ENCODE measurements around the gene KIF21B.

Gene KIF21B

DNA sequence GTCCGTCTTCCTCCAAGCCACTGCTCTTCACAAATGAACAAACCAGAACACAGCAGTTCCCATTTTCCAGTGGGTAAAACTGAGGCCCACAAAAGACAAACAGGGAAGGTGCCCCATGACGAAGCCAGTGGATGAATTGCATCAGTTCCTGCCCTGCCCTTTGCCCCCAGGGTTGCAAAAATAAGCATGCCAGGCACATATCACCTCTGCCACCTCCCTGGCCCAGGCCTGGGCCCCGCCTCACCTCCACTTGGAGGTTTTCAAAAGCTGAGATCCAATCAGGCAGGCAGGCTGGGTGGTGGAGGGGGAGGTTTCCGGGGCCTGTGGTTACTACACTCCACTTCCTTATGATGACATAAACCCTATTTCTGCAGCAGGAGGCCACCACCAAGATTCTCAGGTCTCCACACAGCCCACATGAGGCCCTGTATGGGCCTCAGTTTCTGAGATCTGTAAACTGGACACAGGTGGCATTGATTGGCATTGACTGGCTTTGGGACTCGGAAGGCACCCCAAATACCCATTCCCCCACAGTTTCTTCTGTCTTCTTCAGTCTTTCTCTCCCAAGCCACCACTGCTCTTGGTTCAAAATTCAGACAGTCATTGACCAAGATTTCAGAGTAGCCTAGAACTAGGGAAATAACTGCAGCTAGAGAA, 4.1 kb downstream of the KIF21B start:
- Histone ChIP-seq H3K4me3 (ENCODE audit: low read depth, low read length) (peak overlapping the region; percentile 7), H3K27me3 (ENCODE audit: insufficient read depth, low read depth, severe bottlenecking) (no peaks in the 10 kb centered on the region), H3K27ac (peak overlapping the region; percentile 98), H3K9me3 (ENCODE audit: severe bottlenecking) (no peaks in the 10 kb centered on the region), H3K36me3 (peaks cover 33% of the 10 kb centered on the region)
- TF ChIP-seq, protein P1, sequence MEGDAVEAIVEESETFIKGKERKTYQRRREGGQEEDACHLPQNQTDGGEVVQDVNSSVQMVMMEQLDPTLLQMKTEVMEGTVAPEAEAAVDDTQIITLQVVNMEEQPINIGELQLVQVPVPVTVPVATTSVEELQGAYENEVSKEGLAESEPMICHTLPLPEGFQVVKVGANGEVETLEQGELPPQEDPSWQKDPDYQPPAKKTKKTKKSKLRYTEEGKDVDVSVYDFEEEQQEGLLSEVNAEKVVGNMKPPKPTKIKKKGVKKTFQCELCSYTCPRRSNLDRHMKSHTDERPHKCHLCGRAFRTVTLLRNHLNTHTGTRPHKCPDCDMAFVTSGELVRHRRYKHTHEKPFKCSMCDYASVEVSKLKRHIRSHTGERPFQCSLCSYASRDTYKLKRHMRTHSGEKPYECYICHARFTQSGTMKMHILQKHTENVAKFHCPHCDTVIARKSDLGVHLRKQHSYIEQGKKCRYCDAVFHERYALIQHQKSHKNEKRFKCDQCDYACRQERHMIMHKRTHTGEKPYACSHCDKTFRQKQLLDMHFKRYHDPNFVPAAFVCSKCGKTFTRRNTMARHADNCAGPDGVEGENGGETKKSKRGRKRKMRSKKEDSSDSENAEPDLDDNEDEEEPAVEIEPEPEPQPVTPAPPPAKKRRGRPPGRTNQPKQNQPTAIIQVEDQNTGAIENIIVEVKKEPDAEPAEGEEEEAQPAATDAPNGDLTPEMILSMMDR (IDR thresholded peaks at IDR 0.05; ENCODE audit: low read depth, low read length): no peak
- DNase-seq: peak; percentile 76

DNA sequence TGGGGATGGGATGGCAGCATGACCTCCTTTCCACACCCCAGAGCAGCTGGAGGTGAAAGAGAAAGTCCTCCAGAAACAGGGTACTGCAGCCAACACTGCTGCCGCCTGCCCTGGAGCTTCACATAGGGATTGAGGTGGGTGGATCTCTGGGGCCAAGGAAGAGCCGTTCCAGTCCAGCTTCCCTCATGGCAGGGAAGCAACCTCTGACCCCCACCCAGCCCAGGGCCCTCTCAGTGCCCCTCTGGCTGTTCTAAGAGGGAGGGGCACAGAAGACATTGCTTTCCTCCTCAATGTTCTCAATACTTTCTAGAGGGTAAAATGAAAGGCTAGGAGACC, 5.7 kb downstream of the KIF21B start:
- Histone ChIP-seq H3K36me3 (peaks cover 43% of the 10 kb centered on the region), H3K27ac (peak overlapping the region; percentile 98), H3K9me3 (ENCODE audit: severe bottlenecking) (no peaks in the 10 kb centered on the region), H3K27me3 (ENCODE audit: insufficient read depth, low read depth, severe bottlenecking) (no peaks in the 10 kb centered on the region), H3K4me3 (ENCODE audit: low read depth, low read length) (no peak overlapping the region)
- TF ChIP-seq, protein P1 (IDR thresholded peaks at IDR 0.05; ENCODE audit: low read depth, low read length): no peak
- DNase-seq: no peak

DNA sequence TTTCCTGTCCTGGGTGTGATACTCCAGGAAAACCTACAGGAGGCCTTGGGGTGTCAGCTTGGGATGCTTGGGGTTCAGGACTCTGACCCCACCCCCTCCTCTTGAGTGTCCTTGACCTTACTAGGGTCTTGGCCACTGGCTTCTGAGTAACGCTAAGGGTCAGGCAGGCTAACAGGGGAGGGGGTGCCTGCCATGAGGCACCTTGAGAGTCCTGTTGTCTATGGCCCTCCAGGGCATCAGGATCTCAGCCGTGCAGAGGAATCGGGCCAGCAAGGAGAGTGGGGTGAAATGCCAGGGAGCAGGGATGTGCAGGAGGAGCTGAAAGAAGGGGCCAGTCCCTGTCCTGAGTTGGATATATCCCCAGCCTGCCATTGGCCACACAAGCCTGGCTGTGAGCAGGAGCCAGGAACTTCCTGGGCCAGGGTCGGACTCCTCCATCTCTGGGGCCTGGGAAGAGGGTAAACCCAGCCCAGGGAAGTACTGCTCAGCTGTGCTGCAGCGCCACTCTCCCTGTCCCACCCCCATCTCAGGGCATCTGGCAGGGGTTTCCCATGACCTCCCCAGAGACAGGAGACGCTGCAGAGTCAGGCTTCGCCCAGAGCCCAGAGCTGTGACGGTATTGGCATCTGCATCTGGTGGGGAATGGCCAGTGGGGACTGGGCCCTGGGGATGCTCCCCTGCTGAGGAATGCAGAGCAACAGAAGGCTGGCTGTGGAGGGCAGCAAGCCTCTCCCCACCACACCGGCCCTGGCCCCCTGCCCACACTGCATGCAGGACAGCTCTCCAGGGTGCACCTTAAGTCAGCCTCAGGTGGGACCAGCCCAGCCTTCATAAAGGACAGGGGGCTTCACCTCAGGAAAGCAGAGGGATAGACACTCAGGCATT, 6.3 kb downstream of the KIF21B start:
- H3K9me3 ChIP-seq (ENCODE audit: severe bottlenecking): no peaks in the 10 kb centered on the region
- DNase-seq: peak; percentile 85
- H3K4me3 ChIP-seq (ENCODE audit: low read depth, low read length): no peak overlapping the region; the same call in 1 of the 2 replicates
- H3K27ac ChIP-seq: peak overlapping the region; percentile 98
- peaks cover 49% of the 10 kb centered on the region for H3K36me3 ChIP-seq
- no peaks in the 10 kb centered on the region for H3K27me3 ChIP-seq (ENCODE audit: insufficient read depth, low read depth, severe bottlenecking)
- TF ChIP-seq, protein P1 (IDR thresholded peaks at IDR 0.05; ENCODE audit: low read depth, low read length): peak; percentile 26

DNA sequence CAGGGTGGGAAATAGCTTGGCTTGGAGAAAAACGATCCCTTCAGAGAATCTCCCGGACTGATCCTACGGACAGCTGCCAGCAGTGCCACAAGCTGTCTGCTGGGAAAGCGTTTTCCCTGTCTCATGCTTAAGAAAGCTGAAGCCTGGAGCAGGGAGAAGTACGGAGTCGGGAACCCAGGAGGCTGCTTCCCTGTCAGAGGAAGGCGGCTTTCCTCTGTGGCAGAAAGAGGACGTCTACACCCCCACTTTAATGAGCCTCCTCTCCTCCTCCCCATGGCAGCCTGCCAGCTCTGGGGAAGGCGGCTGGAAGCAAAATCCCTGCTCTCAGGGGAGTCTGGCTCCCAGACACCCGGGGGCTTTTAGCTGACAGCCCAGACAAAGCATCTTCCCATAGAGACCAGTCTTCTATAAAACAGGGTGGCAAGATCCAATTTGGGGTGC, 7.3 kb downstream of the KIF21B start:
- Histone ChIP-seq H3K27me3 (ENCODE audit: insufficient read depth, low read depth, severe bottlenecking) (no peaks in the 10 kb centered on the region), H3K9me3 (ENCODE audit: severe bottlenecking) (no peaks in the 10 kb centered on the region), H3K4me3 (ENCODE audit: low read depth, low read length) (peak overlapping the region; percentile 26), H3K27ac (peak overlapping the region; percentile 98), H3K36me3 (peaks cover 58% of the 10 kb centered on the region)
- TF ChIP-seq, protein P1 (IDR thresholded peaks at IDR 0.05; ENCODE audit: low read depth, low read length): 0 out of 2 replicates have a peak, but pooled peaks have one; percentile 1
- DNase-seq: peak; percentile 91

DNA sequence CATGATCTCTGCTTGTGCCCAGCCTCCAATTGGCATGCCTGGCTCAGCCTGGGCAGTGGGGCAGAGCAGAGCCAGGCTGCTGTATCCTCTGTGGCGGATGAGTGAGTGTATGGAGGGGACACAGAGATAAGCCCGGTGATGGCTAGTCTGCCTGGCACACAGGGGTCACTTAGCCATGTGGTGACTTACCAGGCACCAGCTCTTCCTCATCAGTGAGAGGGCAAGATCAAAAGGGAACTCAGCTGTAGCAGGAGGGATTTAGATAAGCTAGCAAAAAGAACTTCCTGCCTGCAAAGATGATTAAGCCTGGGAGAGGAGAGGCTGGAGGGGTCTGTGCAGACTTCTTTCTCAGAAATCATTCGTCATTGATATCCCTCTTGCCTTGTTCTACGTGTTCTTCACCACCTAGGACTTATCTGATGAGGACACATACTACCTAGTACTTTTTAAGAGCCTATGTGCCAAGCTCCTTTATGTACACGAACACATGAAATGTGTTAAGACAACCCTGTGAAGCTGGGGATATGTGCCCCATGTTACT, 7.9 kb downstream of the KIF21B start:
- Histone ChIP-seq H3K27me3 (ENCODE audit: insufficient read depth, low read depth, severe bottlenecking) (no peaks in the 10 kb centered on the region), H3K36me3 (peaks cover 60% of the 10 kb centered on the region), H3K4me3 (ENCODE audit: low read depth, low read length) (peak overlapping the region; percentile 26), H3K9me3 (ENCODE audit: severe bottlenecking) (no peaks in the 10 kb centered on the region), H3K27ac (peak overlapping the region; percentile 98)
- TF ChIP-seq, protein P1 (IDR thresholded peaks at IDR 0.05; ENCODE audit: low read depth, low read length): no peak
- peak; percentile 76 for DNase-seq
